OCI-LY7 (cell line): ENCODE data around the gene FBLN2. TPM values are rescaled to one million over a fixed set of nuclear protein-coding genes. Genes with fewer than 3 reads are reported as not detected.

Experiments used
- BruUV-seq: library from RNA; stranded (reverse); fragments of 400-500 nt; replicated peaks from 2 replicates; lab custom pipeline; 2021; lab: Mats Ljungman, UMichigan
- CTCF ChIA-PET: fragments of 300-600 bp; sonication (Branson Sonifier 250); formaldehyde crosslinking; loops from one replicate; lab custom pipeline; 2022; ENCODE audit warnings: antibody characterized with exemption; ENCODE audit not compliant: unreplicated experiment; lab: Charles Lee
- POLR2A ChIA-PET: fragments of 300-600 bp; sonication (Branson Sonifier 250); formaldehyde crosslinking; loops from one replicate; lab custom pipeline; 2022; ENCODE audit warnings: antibody characterized with exemption; lab: Charles Lee
- DNase-seq: peaks from one replicate; pipeline ENCODE4 v3.0.0-alpha.2; 2015; ENCODE audit warnings: low spot score
- H2AFZ ChIP-seq: fragments of 200-600 bp; sonication (generic), shearing (Covaris generic); 2 replicates; pipeline ENCODE4 v1.6.1; 2014; ENCODE audit warnings: mild to moderate bottlenecking, antibody characterized with exemption, low read length, moderate library complexity
- H3K27ac ChIP-seq: fragments of 200-600 bp; sonication (generic); 2 replicates; pipeline ENCODE4 v1.5.1; 2014; ENCODE audit warnings: mixed run types, low read depth, mild to moderate bottlenecking, moderate library complexity, low read length, inconsistent platforms; ENCODE audit not compliant: poor library complexity, severe bottlenecking
- H3K36me3 ChIP-seq: fragments of 200-600 bp; sonication (generic); 2 replicates; pipeline ENCODE4 v1.6.1; 2014; ENCODE audit warnings: mild to moderate bottlenecking, antibody characterized with exemption, low read length, moderate library complexity, mixed read lengths; ENCODE audit not compliant: insufficient read depth
- H3K4me1 ChIP-seq: fragments of 200-600 bp; sonication (generic); 2 replicates; pipeline ENCODE4 v1.5.1; 2014; ENCODE audit warnings: mild to moderate bottlenecking, low read length; ENCODE audit not compliant: insufficient read depth, poor library complexity, severe bottlenecking
- H3K4me2 ChIP-seq: fragments of 200-600 bp; sonication (generic); 2 replicates; pipeline ENCODE4 v1.6.1; 2014; ENCODE audit warnings: mild to moderate bottlenecking, low read length
- H3K4me3 ChIP-seq: fragments of 200-600 bp; sonication (generic); 2 replicates; pipeline ENCODE4 v1.5.1; 2014; ENCODE audit warnings: mild to moderate bottlenecking, low read depth, low read length; ENCODE audit not compliant: poor library complexity, severe bottlenecking
- H3K79me2 ChIP-seq: fragments of 200-600 bp; sonication (generic); 2 replicates; pipeline ENCODE4 v1.6.1; 2016; ENCODE audit warnings: low read depth, mild to moderate bottlenecking, low read length, moderate library complexity, mixed read lengths; ENCODE audit not compliant: insufficient read depth
- H3K9me2 ChIP-seq: fragments of 200-600 bp; sonication (generic); 2 replicates; pipeline ENCODE4 v1.6.1; 2016; ENCODE audit warnings: mild to moderate bottlenecking, low read length, mixed read lengths; ENCODE audit not compliant: insufficient read depth
- H3K9me3 ChIP-seq: fragments of 200-600 bp; sonication (generic); 2 replicates; pipeline ENCODE4 v1.6.1; 2014; ENCODE audit warnings: mild to moderate bottlenecking, mixed run types, low read length, mixed read lengths
- H4K20me1 ChIP-seq: fragments of 200-600 bp; sonication (generic); 2 replicates; pipeline ENCODE4 v1.6.1; 2014; ENCODE audit warnings: mild to moderate bottlenecking, antibody characterized with exemption, low read length, moderate library complexity, mixed read lengths; ENCODE audit not compliant: insufficient read depth
- CTCF ChIP-seq: fragments of 200-600 bp; sonication (generic); conservative IDR thresholded peaks from 2 replicates; pipeline ENCODE4 v1.5.1; 2014; ENCODE audit warnings: mild to moderate bottlenecking, antibody characterized with exemption, low read length, moderate library complexity, mixed read lengths
- EZH2phosphoT487 ChIP-seq: fragments of 200-600 bp; sonication (generic); IDR thresholded peaks from 2 replicates; pipeline ENCODE4 v1.6.1; 2018; ENCODE audit warnings: low read depth, borderline replicate concordance, mild to moderate bottlenecking, mixed run types, antibody characterized with exemption, low read length, moderate library complexity, mixed read lengths
- intact Hi-C: fragments of 100-400 bp; cut with micrococcal nuclease; formaldehyde crosslinking; loops from one replicate; pipeline ENCODE4 v1.10.0; 2022; ENCODE audit not compliant: unreplicated experiment
- total RNA-seq, 2 experiments: library from RNA; depleted of rRNA in 1 of 2; stranded (reverse); fragments of >200 nt in 1 of 2; shearing (Covaris generic) in 1 of 2; gene quantifications; 2 replicates each; pipeline ENCODE4 v1.2.3, GENCODE V29; 2014 to 2022

The FBLN2 gene
- total RNA-seq, 2 experiments from 2014 or later = not detected

DNA sequence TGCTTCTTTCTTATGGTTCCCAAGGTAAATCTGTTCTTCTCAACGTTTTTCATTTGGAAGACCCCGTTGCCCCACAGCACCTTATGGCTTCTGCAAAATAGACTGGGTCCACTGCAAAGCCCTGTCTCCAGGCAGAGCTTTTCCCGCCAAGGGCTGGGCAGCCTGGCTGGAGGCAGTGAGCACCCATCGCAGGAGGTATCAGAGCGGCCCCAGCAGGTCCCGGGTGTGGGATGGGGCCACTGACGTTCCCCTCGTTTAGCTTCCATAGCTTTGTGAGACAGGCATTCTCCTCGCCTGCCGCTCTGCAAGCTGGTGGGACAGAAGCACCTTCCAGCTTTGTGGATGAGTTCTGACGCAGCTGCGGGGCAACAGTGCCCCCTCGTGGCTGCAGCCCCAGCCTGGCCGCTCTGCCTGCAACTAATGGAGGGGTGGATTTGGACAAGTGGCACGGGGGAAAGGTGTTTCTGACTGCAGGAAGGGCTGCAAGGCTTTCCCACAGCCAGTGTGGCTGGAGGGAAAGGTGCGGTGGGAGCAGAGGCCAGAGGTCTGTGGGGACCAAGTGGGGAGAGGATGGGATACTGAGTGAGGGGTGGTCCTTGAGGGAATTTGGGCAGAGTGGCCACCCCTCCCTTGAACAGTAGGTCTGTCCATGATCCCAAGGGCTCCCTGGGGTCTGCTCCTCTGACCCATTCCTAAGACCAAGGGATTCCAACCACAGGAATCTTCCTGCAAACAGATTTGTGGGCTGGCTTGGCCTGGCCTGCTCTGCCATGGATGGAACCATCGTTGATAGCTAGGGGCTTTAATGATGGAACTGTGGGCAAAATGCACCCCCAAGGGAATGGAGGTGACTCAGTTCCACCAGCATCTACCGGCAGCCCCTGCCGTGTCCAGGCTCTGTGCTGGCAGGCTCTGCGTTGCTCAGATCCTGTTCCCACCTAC lies 99.4 kb downstream of the FBLN2 start:
- no peaks in the 10 kb centered on the region for H4K20me1 ChIP-seq
- H3K9me3 ChIP-seq = no peaks in the 10 kb centered on the region
- H3K27ac ChIP-seq = no peak overlapping the region
- no peak for TF ChIP-seq EZH2phosphoT487
- peak; percentile 95 for TF ChIP-seq CTCF
- intact Hi-C loops = loop anchor here (1.0 kb wide), 2 partner anchors 148 to 152 kb away; no protein-coding TSS in a partner anchor
- H3K79me2 ChIP-seq = no peaks in the 10 kb centered on the region
- H3K4me1 ChIP-seq = no peaks in the 10 kb centered on the region
- H3K9me2 ChIP-seq = no peaks in the 10 kb centered on the region
- no peak overlapping the region for H2AFZ ChIP-seq
- peak; percentile 73 for DNase-seq
- CTCF ChIA-PET = interaction anchor here (0.6 to 2.0 kb wide), 6 partner anchors 22 to 708 kb away, joined by 3 to 5 read pairs (median 4); no protein-coding TSS in a partner anchor
- no peak overlapping the region for H3K4me2 ChIP-seq
- no peaks in the 10 kb centered on the region for H3K36me3 ChIP-seq
- H3K4me3 ChIP-seq = no peak overlapping the region
- BruUV-seq = no TSS peak
- POLR2A ChIA-PET = interaction anchor here (0.6 kb wide), 1 partner anchor 9 kb away, joined by 3 read pairs; no protein-coding TSS in a partner anchor

GRCh38 chr3:13650210-13651056 lies 101.5 kb downstream of the FBLN2 start:
- H4K20me1 ChIP-seq = no peaks in the 10 kb centered on the region
- H2AFZ ChIP-seq = no peak overlapping the region
- H3K9me3 ChIP-seq = no peaks in the 10 kb centered on the region
- no peak overlapping the region for H3K4me3 ChIP-seq
- no peaks in the 10 kb centered on the region for H3K9me2 ChIP-seq
- no peaks in the 10 kb centered on the region for H3K4me1 ChIP-seq
- ChIA-PET CTCF (no interaction called here), POLR2A (no interaction called here)
- intact Hi-C loops = no loop called here
- BruUV-seq = no TSS peak
- H3K36me3 ChIP-seq = no peaks in the 10 kb centered on the region
- peak; percentile 78 for DNase-seq
- no peak overlapping the region for H3K27ac ChIP-seq
- H3K79me2 ChIP-seq = no peaks in the 10 kb centered on the region
- H3K4me2 ChIP-seq = no peak overlapping the region
- TF ChIP-seq EZH2phosphoT487 = no peak
- peak; percentile 99 for TF ChIP-seq CTCF
